Kidney epithelial cell (primary cell): ENCODE measurements around the gene ZNF280D. TPM values are rescaled to one million over a fixed set of nuclear protein-coding genes. Genes with fewer than 3 reads are reported as not detected.

Experiments used
- DNase-seq: peaks from one replicate; pipeline ENCODE4 v3.0.0-alpha.2; 2010; ENCODE audit warnings: low read depth
- H3K27me3 ChIP-seq: 2 replicates; pipeline ENCODE4 v1.6.0; 2011; ENCODE audit warnings: low read length; ENCODE audit not compliant: control insufficient read depth, insufficient read depth
- H3K36me3 ChIP-seq: 2 replicates; pipeline ENCODE4 v1.5.1; 2011; ENCODE audit warnings: low read length; ENCODE audit not compliant: control insufficient read depth, insufficient read depth
- H3K4me3 ChIP-seq: 2 replicates; pipeline ENCODE4 v1.5.1; 2011; ENCODE audit warnings: low read depth, mild to moderate bottlenecking, control low read depth, low read length
- total RNA-seq: library from RNA; depleted of rRNA; stranded (reverse); fragments of >200 nt; gene quantifications from 2 replicates; pipeline ENCODE4 v1.2.3, GENCODE V29; 2015
- TF ChIP-seq, protein P1 (sequence below): IDR thresholded peaks from 2 replicates; pipeline ENCODE4 v1.5.1; 2011; ENCODE audit warnings: mild to moderate bottlenecking, moderate library complexity, low read length, control low read depth, inconsistent platforms; ENCODE audit not compliant: insufficient read depth, poor library complexity, severe bottlenecking

Gene ZNF280D
- total RNA-seq, 1 donor from 2014 or later, result 13.3 TPM

GRCh38 chr15:56693761-56694160 lies 39.5 kb downstream of the ZNF280D start:
- TF ChIP-seq, protein P1, sequence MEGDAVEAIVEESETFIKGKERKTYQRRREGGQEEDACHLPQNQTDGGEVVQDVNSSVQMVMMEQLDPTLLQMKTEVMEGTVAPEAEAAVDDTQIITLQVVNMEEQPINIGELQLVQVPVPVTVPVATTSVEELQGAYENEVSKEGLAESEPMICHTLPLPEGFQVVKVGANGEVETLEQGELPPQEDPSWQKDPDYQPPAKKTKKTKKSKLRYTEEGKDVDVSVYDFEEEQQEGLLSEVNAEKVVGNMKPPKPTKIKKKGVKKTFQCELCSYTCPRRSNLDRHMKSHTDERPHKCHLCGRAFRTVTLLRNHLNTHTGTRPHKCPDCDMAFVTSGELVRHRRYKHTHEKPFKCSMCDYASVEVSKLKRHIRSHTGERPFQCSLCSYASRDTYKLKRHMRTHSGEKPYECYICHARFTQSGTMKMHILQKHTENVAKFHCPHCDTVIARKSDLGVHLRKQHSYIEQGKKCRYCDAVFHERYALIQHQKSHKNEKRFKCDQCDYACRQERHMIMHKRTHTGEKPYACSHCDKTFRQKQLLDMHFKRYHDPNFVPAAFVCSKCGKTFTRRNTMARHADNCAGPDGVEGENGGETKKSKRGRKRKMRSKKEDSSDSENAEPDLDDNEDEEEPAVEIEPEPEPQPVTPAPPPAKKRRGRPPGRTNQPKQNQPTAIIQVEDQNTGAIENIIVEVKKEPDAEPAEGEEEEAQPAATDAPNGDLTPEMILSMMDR, result no peak
- DNase-seq, result no peak
- Histone ChIP-seq H3K36me3 (no peaks in the 10 kb centered on the region), H3K27me3 (no peaks in the 10 kb centered on the region), H3K4me3 (no peak overlapping the region)

DNA sequence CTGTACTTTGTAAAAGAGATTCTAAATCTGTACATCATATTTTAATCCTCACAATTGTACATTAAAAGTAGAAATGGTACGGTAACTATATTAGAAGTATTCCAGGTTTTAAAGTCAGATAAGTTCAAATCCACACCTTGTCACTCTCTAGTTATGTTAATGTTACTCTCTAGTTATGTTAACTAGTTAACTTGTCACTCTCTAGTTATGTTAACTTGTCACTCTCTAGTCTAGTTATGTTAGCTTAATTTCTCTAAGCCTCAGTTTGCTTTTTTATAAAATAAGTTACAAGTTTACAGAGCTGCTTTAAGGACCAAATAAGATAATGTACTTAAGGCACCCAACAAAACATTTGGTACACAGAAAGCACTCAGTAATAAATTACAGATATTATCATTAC lies 42.6 kb downstream of the ZNF280D start:
- TF ChIP-seq, protein P1, result no peak
- DNase-seq, result no peak

DNA sequence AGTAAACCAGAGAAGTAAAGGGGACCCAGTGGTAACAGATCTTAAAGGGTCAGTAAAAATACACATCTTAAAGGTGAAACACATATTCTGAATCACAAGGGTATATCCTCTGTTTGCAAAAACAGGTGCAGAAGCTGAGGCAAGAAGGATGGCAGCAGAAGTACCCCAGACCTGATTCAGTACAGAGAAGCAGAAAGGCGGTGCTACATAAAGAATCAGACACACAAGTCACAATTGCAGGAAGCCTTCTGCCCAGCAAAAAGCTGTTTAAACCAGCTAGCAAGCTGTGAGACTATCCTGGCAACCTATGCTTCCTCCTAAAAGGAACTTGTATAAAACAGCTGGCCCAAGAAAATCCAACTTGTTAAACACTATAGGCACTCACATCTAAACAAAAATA lies 49.4 kb downstream of the ZNF280D start:
- TF ChIP-seq, protein P1, result no peak
- H3K36me3 ChIP-seq, result no peaks in the 10 kb centered on the region
- H3K4me3 ChIP-seq, result no peak overlapping the region
- no peak for DNase-seq
- no peaks in the 10 kb centered on the region for H3K27me3 ChIP-seq

More for the DNA sequence above, 42.6 kb downstream of the ZNF280D start:
- Histone ChIP-seq H3K4me3 (no peak overlapping the region), H3K36me3 (no peaks in the 10 kb centered on the region), H3K27me3 (no peaks in the 10 kb centered on the region)

DNA sequence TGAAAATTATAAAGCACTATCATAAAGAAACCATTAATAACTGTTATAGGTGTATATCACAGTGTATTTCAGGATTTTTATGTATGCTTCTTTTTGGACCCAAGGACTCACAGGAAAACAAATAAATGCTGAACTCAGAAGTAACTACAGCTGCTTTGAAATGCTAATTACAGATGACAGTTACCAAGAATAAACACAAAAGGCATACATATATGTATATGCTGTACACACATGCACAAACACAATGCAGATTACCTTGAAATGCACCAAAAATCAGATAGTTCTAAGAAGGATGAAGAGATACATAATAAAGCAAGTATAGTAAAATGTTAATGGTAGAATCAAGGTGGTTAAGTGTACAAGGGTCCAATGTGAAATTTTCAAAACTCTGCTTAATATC lies 52.2 kb downstream of the ZNF280D start:
- Histone ChIP-seq H3K4me3 (no peak overlapping the region), H3K36me3 (no peaks in the 10 kb centered on the region), H3K27me3 (no peaks in the 10 kb centered on the region)
- TF ChIP-seq, protein P1, result no peak
- no peak for DNase-seq

DNA sequence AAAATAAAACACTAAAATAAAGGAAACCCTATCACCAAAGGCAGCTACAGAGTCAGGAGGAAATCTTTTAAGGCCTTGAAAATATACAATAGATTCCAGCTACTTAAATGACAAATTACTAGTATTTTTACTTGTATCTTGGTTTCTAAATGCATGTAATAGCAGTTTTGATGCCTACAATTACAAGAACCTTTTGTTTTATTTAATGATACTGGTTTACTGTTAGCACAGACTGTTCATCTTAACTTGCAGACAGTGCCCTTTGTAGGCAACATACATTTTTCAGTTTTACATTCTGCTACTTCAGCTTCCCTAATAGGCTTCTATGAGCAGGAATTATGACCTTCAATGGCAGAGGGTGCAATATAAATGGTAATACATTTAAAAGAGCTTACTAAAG lies 54.1 kb downstream of the ZNF280D start:
- no peaks in the 10 kb centered on the region for H3K27me3 ChIP-seq
- TF ChIP-seq, protein P1, result no peak
- DNase-seq, result no peak

DNA sequence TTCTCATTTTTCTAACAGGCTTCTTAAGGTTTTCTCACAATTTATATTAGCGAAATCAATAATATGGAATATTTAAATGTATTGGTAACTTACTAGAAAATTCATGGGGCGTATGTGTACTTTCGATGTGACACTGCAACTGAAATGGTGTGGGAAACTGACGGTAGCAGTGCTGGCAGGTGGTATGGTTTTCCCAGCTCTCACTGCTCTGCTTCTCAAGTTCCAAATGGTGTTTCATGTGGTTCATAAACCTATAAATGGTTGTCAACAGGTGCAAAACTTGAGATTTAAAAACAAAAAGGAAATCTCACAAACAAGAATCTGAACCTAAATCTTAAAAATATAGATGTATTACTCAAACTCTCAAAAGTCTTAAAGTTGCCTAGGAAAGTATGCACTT lies 54.7 kb downstream of the ZNF280D start:
- H3K4me3 ChIP-seq, result no peak overlapping the region
- TF ChIP-seq, protein P1, result no peak
- no peak for DNase-seq
- no peaks in the 10 kb centered on the region for H3K36me3 ChIP-seq
- H3K27me3 ChIP-seq, result no peaks in the 10 kb centered on the region

More for the DNA sequence above, 54.1 kb downstream of the ZNF280D start:
- Histone ChIP-seq H3K36me3 (no peaks in the 10 kb centered on the region), H3K4me3 (no peak overlapping the region)
